Panc1 (cell line): ENCODE measurements around the gene MAT2A. TPM values are rescaled to one million over a fixed set of nuclear protein-coding genes. Genes with fewer than 3 reads are reported as not detected.

Experiments used
- ATAC-seq: fragments of 200-7000 bp; cut with Tn5 transposase; 2 replicates; pipeline ENCODE4 v1.9.1; 2020; ENCODE audit warnings: mild to moderate bottlenecking, moderate library complexity
- BruUV-seq: library from RNA; stranded (reverse); fragments of 400-500 nt; replicated peaks from 2 replicates; lab custom pipeline; 2021; lab: Mats Ljungman, UMichigan
- CTCF ChIA-PET: fragments of 300-600 bp; sonication (Branson Sonifier 250); formaldehyde crosslinking; loops from one replicate; lab custom pipeline; 2022; ENCODE audit warnings: antibody characterized with exemption; lab: Charles Lee
- POLR2A ChIA-PET: fragments of 300-600 bp; sonication (Branson Sonifier 250); formaldehyde crosslinking; loops from one replicate; lab custom pipeline; 2022; ENCODE audit warnings: antibody characterized with exemption; lab: Charles Lee
- DNase-seq: peaks from one replicate; pipeline ENCODE4 v3.0.0-alpha.2; 2010; ENCODE audit warnings: low read depth, low spot score
- H3K27ac ChIP-seq: 2 replicates; pipeline ENCODE4 v1.5.1; 2011; ENCODE audit warnings: mild to moderate bottlenecking, low read length, inconsistent platforms
- H3K27me3 ChIP-seq: fragments of 200-500 bp; sonication (Bioruptor generic); 2 replicates; pipeline ENCODE4 v1.6.0; 2014; ENCODE audit warnings: low read length, inconsistent platforms; ENCODE audit not compliant: control insufficient read depth, insufficient read depth
- H3K36me3 ChIP-seq: fragments of 200-500 bp; sonication (Bioruptor generic); 2 replicates; pipeline ENCODE4 v1.5.1; 2014; ENCODE audit warnings: inconsistent platforms, mild to moderate bottlenecking, low read length, moderate library complexity; ENCODE audit not compliant: control insufficient read depth, insufficient read depth
- H3K4me1 ChIP-seq: 2 replicates; pipeline ENCODE4 v1.5.1; 2011; ENCODE audit warnings: inconsistent platforms, mild to moderate bottlenecking, low read length, moderate library complexity; ENCODE audit not compliant: control insufficient read depth, insufficient read depth
- H3K4me3 ChIP-seq, 2 experiments: 2 replicates each; pipeline ENCODE4 v1.5.1; 2011 to 2012; ENCODE audit warnings: low read depth in 2 of 2, low read length in 2 of 2, mild to moderate bottlenecking in 2 of 2, inconsistent platforms in 1 of 2, moderate library complexity in 1 of 2
- H3K9me3 ChIP-seq: fragments of 200-500 bp; sonication (Bioruptor generic); 2 replicates; pipeline ENCODE4 v1.5.1; 2014; ENCODE audit warnings: low read depth, mild to moderate bottlenecking, inconsistent platforms, low read length, moderate library complexity; ENCODE audit not compliant: control insufficient read depth, insufficient read depth
- CTCF ChIP-seq: fragments of 450-650 bp; IDR thresholded peaks from 2 replicates; pipeline ENCODE4 v1.5.1; 2017; ENCODE audit warnings: mild to moderate bottlenecking
- POLR2AphosphoS5 ChIP-seq: IDR thresholded peaks from 2 replicates; pipeline ENCODE4 v1.6.1; 2012; ENCODE audit warnings: mild to moderate bottlenecking, low read depth, low read length, moderate library complexity
- REST ChIP-seq, 2 experiments: IDR thresholded peaks; 2 replicates each; pipeline ENCODE4 v1.6.1; 2011 to 2012; ENCODE audit warnings: low read depth in 2 of 2, control low read depth in 1 of 2, low read length in 1 of 2, mild to moderate bottlenecking in 1 of 2, moderate library complexity in 1 of 2; ENCODE audit not compliant: insufficient read depth in 1 of 2
- SIN3A ChIP-seq: IDR thresholded peaks from 2 replicates; pipeline ENCODE4 v1.6.1; 2012; ENCODE audit warnings: low read depth, mild to moderate bottlenecking, low read length, moderate library complexity, borderline replicate concordance; ENCODE audit not compliant: insufficient read depth
- TCF7L2 ChIP-seq: IDR thresholded peaks from 2 replicates; pipeline ENCODE4 v1.6.1; 2011; ENCODE audit warnings: mild to moderate bottlenecking, low read depth, low read length, inconsistent platforms
- in situ Hi-C: cut with HindIII; loops from 2 replicates; pipeline ENCODE4 v1.10.0; 2016; ENCODE audit warnings: low sequenced_read_pairs, low pct_unique_long_range_greater_than_20kb
- intact Hi-C: fragments of 100-400 bp; cut with micrococcal nuclease; formaldehyde crosslinking; loops from one replicate; pipeline ENCODE4 v1.10.0; 2022; ENCODE audit not compliant: unreplicated experiment
- total RNA-seq: library from RNA; stranded (reverse); gene quantifications from one replicate; pipeline ENCODE4 v1.2.1, GENCODE V29; 2021; ENCODE audit not compliant: unreplicated experiment

The MAT2A gene
- total RNA-seq, 1 experiment from 2014 or later, result 547 TPM

GRCh38 chr2:85561280-85562212 lies 22.6 kb downstream of the MAT2A start, which contains the start of gene GGCX:
TSS of gene GGCX (minus strand) at chr2:85561493. CDS start at chr2:85561428, 65 bp downstream.
- intact Hi-C loops (loop anchor here (2.0 kb wide), 1 partner anchor 47 kb away; no protein-coding TSS in a partner anchor), in situ Hi-C loops (no loop called here)
- Histone ChIP-seq H3K4me3 (peak within 1 kb of the TSS; percentile 71 to 95), H3K27ac (peak within 1 kb of the TSS; percentile 95), H3K27me3 (no peaks in the 10 kb centered on the region), H3K4me1 (peaks cover 6% of the 10 kb centered on the region; the same call in 1 of the 2 replicates), H3K36me3 (peaks cover 3% of the 10 kb centered on the region; the same call in 1 of the 2 replicates), H3K9me3 (no peaks in the 10 kb centered on the region)
- DNase-seq, result no peak
- ChIA-PET CTCF (interaction anchor here (0.6 to 0.7 kb wide), 3 partner anchors 40 to 156 kb away, joined by 5 to 9 read pairs (median 6); no protein-coding TSS in a partner anchor), POLR2A (interaction anchor here (0.6 to 0.7 kb wide), 5 partner anchors 35 to 502 kb away, joined by 3 to 13 read pairs (median 5); partner anchors contain the start of gene RETSAT)
- ATAC-seq, result peak; percentile 97
- TF ChIP-seq CTCF, result no peak
- TF ChIP-seq REST (IDR thresholded peaks at IDR 0.05; ENCODE audit: insufficient read depth in 1 of 2, low read depth in 2 of 2, low read length in 1 of 2), result 0 out of 4 replicates have a peak, but pooled peaks have one; percentile 21 to 23
- peak; percentile 96 for TF ChIP-seq POLR2AphosphoS5
- 0 out of 2 replicates have a peak, but pooled peaks have one; percentile 44 for TF ChIP-seq SIN3A
- no peak for TF ChIP-seq TCF7L2
- TSS peak; percentile 98 for BruUV-seq

- Histone ChIP-seq H3K27ac (no peak overlapping the region), H3K36me3 (peaks cover 3% of the 10 kb centered on the region; the same call in 1 of the 2 replicates), H3K9me3 (no peaks in the 10 kb centered on the region), H3K4me1 (peaks cover 6% of the 10 kb centered on the region; the same call in 1 of the 2 replicates), H3K27me3 (no peaks in the 10 kb centered on the region), H3K4me3 (no peak overlapping the region)
- ChIA-PET CTCF (interaction anchor here (0.6 kb wide), 1 partner anchor 237 kb away, joined by 3 read pairs; no protein-coding TSS in a partner anchor), POLR2A (no interaction called here)
- DNase-seq (no peak), ATAC-seq (no peak)
- no TSS peak for BruUV-seq
- TF ChIP-seq SIN3A (no peak), POLR2AphosphoS5 (no peak), CTCF (no peak), REST (IDR thresholded peaks at IDR 0.05; ENCODE audit: insufficient read depth in 1 of 2, low read depth in 2 of 2, low read length in 1 of 2) (no peak), TCF7L2 (no peak)
- intact Hi-C loops (no loop called here), in situ Hi-C loops (no loop called here)
Observed at GRCh38 chr2:85564144-85564563, 25.2 kb downstream of the MAT2A start.
